Measurements from ENCODE around the gene GLYATL2.

The GLYATL2 gene

GRCh38 chr11:58801302-58801701 lies 43.2 kb downstream of the GLYATL2 start:
- no peak for DNase-seq (ENCODE audit: low spot score)

DNA sequence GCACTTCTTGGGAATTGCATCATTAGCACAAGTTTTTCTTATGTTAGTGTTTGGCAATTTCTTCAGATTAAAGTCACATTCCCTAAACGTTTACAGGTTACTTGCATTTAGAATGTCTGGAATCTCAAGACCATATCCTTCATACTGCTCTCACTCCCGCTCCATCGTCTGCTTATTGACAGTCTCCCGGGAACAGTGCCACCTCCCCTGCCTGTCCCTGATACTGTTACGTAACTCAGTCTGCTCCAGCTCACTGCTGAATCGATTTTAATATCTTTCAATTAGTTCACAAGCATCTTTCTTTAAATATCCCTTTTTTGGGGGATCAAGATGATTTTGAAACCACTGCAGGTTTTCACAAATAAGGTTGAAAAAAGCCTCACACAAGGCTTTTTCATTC lies 48.2 kb downstream of the GLYATL2 start:
- DNase-seq (ENCODE audit: low spot score), result no peak

DNA sequence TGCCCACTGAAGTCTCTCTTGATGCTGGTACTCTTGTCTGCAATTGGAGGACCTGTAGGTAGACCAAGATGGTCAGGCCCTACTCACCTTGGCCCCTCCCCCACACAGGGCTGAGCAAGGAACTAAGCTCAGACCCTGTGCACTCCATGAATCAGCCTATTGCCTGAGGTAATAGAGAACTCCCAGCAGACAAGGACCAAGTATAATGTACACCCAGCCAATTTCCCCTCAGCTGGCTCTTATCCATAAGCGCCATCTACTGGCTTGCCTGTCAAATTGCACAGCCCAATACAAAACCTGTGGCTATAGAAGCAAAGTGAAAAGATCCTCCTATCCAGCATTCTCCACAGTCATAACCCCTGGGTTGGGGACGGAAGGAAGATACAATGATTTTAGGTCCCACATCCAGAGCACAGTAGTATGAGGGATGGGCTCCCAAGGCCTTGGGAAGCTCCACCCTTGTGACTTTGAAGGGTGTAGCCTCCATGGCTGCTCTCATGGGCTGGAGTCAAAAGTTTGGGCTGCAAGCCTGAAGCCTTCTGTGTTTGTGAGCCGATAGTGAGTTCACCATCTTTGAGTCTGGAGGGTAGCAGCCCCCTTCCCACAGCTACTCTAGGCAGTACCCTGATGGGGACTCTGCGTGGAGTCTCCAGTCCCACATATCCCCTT lies 56.0 kb downstream of the GLYATL2 start:
- DNase-seq (ENCODE audit: low spot score), result peak; percentile 45

DNA sequence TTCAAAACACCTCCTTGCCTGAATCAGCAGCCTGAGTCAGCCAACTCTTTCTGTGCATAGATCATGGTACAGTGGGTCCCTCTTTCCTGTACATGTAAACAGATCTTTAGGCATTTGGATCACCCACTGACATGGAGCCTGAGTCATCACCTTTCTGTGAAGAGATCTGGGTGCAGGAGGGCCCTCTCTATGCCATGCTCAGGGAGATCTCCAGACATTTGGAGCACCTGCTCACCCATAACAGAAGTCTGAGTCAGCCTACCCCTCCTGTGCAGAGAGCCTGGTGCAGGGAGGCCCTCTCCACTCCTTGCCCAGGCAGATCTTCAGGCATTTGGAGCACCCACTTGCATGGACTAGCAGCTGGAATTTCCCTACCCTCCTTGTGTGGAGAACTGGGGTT lies 56.6 kb downstream of the GLYATL2 start:
- no peak for DNase-seq (ENCODE audit: low spot score)

GRCh38 chr11:58786693-58787092 lies 57.8 kb downstream of the GLYATL2 start:
- DNase-seq (ENCODE audit: low spot score), result no peak

GRCh38 chr11:58784995-58785394 lies 59.5 kb downstream of the GLYATL2 start:
- DNase-seq (ENCODE audit: low spot score), result no peak
